ENCODE data around the gene JMJD4. TPM values are rescaled to one million over a fixed set of nuclear protein-coding genes. Genes with fewer than 3 reads are reported as not detected.
"Not testable (repeated sequence)": the region's sequence is repeated elsewhere in the genome, so short reads cannot be mapped to it uniquely, and the experiment has no call there.

Gene JMJD4
- polyA plus RNA-seq, 1 experiment: 20.5 TPM

DNA sequence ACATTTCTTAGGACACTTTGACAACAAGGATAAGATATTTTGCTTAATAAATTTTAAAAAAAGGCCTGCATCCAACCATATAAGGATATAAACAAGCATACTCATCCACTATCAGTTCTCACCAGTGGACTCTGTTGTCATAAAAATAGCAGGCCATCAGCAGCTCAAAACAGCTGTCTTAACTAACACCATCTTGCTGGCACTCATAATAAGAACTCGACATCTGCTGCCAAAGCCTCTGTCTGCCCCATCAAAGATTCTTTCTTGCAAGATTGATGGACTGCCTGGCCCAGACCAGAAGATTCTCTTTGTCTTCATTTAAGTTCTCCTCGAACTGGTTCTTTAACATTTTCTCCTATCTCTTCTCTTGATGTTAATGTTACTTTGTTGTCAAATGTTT is 10.1 kb downstream of the JMJD4 start:
- H3K36me3 ChIP-seq (ENCODE audit: control insufficient read depth, insufficient read depth, low read length): no peaks in the 10 kb centered on the region
- no peak for DNase-seq (ENCODE audit: low read depth)
- TF ChIP-seq, protein P1, sequence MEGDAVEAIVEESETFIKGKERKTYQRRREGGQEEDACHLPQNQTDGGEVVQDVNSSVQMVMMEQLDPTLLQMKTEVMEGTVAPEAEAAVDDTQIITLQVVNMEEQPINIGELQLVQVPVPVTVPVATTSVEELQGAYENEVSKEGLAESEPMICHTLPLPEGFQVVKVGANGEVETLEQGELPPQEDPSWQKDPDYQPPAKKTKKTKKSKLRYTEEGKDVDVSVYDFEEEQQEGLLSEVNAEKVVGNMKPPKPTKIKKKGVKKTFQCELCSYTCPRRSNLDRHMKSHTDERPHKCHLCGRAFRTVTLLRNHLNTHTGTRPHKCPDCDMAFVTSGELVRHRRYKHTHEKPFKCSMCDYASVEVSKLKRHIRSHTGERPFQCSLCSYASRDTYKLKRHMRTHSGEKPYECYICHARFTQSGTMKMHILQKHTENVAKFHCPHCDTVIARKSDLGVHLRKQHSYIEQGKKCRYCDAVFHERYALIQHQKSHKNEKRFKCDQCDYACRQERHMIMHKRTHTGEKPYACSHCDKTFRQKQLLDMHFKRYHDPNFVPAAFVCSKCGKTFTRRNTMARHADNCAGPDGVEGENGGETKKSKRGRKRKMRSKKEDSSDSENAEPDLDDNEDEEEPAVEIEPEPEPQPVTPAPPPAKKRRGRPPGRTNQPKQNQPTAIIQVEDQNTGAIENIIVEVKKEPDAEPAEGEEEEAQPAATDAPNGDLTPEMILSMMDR (IDR thresholded peaks at IDR 0.05; ENCODE audit: insufficient read depth, low read depth, low read length): no peak
- no peaks in the 10 kb centered on the region for H3K27me3 ChIP-seq (ENCODE audit: control insufficient read depth, insufficient read depth, low read length)
- no peak overlapping the region for H3K4me3 ChIP-seq (ENCODE audit: low read depth, low read length)
- ChIA-PET CTCF (no interaction called here), POLR2A (no interaction called here)

DNA sequence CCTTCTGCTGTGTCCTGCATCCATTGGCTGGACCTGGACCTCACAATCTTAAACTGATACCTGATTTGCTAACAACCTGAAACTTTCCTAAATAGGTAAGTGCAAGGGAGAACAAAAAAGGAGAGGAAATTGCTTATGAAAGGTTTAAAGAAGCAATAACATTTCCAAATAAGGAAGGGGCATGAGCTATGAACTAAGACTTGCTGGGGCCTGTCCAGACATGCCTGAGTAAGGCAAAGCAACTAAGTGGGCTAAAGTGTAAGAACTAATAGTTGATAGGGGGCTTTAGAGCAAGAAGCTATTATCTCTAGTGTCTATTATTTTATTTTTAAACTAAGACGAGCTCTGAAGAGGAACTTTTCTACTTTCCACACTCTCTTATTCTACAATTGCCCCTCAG is 11.6 kb downstream of the JMJD4 start:
- DNase-seq (ENCODE audit: low read depth): no peak
- TF ChIP-seq, protein P1 (IDR thresholded peaks at IDR 0.05; ENCODE audit: insufficient read depth, low read depth, low read length): no peak
- Histone ChIP-seq H3K27me3 (ENCODE audit: control insufficient read depth, insufficient read depth, low read length) (no peaks in the 10 kb centered on the region), H3K36me3 (ENCODE audit: control insufficient read depth, insufficient read depth, low read length) (no peaks in the 10 kb centered on the region), H3K4me3 (ENCODE audit: low read depth, low read length) (no peak overlapping the region)
- POLR2A ChIA-PET: no interaction called here
- CTCF ChIA-PET: no interaction called here

DNA sequence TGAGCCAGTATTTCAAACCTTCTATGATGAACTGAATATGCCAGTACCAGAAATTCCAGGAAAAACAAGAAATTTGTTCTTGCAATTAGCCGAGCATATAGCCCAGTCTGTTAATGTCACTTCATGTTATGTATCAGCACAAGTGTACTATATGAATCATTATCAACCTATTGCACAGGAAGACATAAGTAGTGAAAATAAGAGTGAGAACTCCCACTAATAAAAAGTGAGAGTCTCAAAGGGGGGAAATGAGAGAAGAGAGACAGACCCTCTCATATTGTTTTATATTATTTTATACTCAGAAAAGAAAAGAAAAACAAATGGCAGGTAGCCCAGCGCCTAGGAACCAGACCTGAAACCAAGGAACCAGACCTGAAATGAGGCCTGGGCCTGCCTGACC is 16.2 kb downstream of the JMJD4 start:
- TF ChIP-seq, protein P1 (IDR thresholded peaks at IDR 0.05; ENCODE audit: insufficient read depth, low read depth, low read length): no peak
- no peak for DNase-seq (ENCODE audit: low read depth)
- H3K4me3 ChIP-seq (ENCODE audit: low read depth, low read length): no peak overlapping the region
- no peaks in the 10 kb centered on the region for H3K27me3 ChIP-seq (ENCODE audit: control insufficient read depth, insufficient read depth, low read length)
- H3K36me3 ChIP-seq (ENCODE audit: control insufficient read depth, insufficient read depth, low read length): no peaks in the 10 kb centered on the region
- ChIA-PET POLR2A (no interaction called here), CTCF (no interaction called here)

DNA sequence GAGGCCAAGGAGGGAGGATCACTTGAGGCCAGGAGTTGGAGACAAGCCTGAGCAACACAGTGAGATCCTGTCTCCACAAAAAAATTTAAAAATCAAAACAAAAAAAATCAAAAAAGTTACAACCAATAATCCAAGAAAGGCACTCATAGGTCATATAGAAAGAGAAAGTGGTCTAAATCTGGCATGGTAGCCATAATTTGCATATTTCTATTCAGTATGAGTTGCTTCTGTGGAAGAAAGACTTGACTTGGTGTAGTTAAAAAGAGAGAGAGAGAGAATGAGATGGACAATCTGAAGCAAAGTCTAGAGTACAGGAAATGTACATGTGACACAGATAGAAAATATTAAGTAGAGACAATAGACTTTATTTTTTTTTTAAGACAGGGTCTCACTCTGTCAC is 22.5 kb downstream of the JMJD4 start:
- TF ChIP-seq, protein P1 (IDR thresholded peaks at IDR 0.05; ENCODE audit: insufficient read depth, low read depth, low read length): no peak
- Histone ChIP-seq H3K4me3 (ENCODE audit: low read depth, low read length) (no peak overlapping the region), H3K36me3 (ENCODE audit: control insufficient read depth, insufficient read depth, low read length) (no peaks in the 10 kb centered on the region), H3K27me3 (ENCODE audit: control insufficient read depth, insufficient read depth, low read length) (no peaks in the 10 kb centered on the region)
- CTCF ChIA-PET: no interaction called here
- POLR2A ChIA-PET: no interaction called here
- no peak for DNase-seq (ENCODE audit: low read depth)

DNA sequence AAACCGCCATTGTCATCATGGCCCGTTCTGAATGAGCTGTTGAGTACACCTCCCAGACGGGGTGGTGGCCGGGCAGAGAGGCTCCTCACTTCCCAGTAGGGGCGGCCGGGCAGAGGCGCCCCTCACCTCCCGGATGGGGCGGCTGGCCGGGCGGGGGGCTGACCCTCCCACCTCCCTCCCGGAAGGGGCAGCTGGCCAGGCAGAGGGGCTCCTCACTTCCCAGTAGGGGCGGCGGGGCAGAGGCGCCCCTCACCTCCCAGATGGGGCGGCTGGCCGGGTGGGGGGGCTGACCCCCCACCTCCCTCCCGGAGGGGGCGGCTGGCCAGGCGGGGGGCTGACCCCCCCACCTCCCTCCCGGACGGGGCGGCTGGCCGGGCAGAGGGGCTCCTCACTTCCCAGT is 24.6 kb downstream of the JMJD4 start:
- H3K27me3 ChIP-seq (ENCODE audit: control insufficient read depth, insufficient read depth, low read length); H3K36me3 ChIP-seq (ENCODE audit: control insufficient read depth, insufficient read depth, low read length); DNase-seq (ENCODE audit: low read depth); CTCF ChIA-PET; H3K4me3 ChIP-seq (ENCODE audit: low read depth, low read length); POLR2A ChIA-PET: not testable (repeated sequence)

DNA sequence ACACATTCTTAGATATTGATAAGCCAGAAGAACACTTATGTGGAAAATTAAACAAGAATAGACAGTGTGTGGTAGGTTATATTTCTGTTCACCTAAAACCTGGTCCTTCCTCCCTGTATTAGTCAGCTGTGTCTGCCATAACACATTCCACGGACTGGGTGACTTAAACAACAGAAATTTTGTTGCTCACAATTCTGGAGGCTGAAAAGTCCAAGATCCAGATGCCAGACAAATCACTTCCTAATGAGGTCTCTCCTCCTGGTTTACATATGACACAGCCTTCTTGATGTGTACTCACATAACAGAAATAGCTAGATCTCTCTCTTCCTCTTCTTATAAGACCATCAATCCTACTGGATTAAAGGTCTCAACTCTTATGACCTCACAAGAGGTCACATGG is 25.7 kb downstream of the JMJD4 start:
- DNase-seq (ENCODE audit: low read depth): no peak
- no peak overlapping the region for H3K4me3 ChIP-seq (ENCODE audit: low read depth, low read length)
- TF ChIP-seq, protein P1 (IDR thresholded peaks at IDR 0.05; ENCODE audit: insufficient read depth, low read depth, low read length): no peak
- no peaks in the 10 kb centered on the region for H3K27me3 ChIP-seq (ENCODE audit: control insufficient read depth, insufficient read depth, low read length)
- ChIA-PET POLR2A (no interaction called here), CTCF (no interaction called here)
- H3K36me3 ChIP-seq (ENCODE audit: control insufficient read depth, insufficient read depth, low read length): no peaks in the 10 kb centered on the region

All from BJ (cell line).